Testis (tissue), 3 donors: ENCODE data around the gene HTT. TPM values are rescaled to one million over a fixed set of nuclear protein-coding genes. Genes with fewer than 3 reads are reported as not detected.

Experiments used
- DNase-seq: peaks from one replicate; pipeline ENCODE4 v3.0.0-alpha.2; 2019
- H3K27ac ChIP-seq, 2 donors: fragments of 200-600 bp; sonication (generic); one replicate each; pipeline ENCODE4 v1.5.1; 2019
- H3K27me3 ChIP-seq: fragments of 200-600 bp; sonication (generic); one replicate; pipeline ENCODE4 v1.5.1; 2019
- H3K36me3 ChIP-seq: fragments of 200-600 bp; sonication (generic); one replicate; pipeline ENCODE4 v1.5.1; 2017; ENCODE audit warnings: low read depth; ENCODE audit errors: missing control alignments
- H3K4me1 ChIP-seq: fragments of 200-600 bp; sonication (generic); one replicate; pipeline ENCODE4 v1.5.1; 2019
- H3K4me3 ChIP-seq, 2 donors: fragments of 200-600 bp; sonication (generic); one replicate each; pipeline ENCODE4 v1.5.1; 2017 to 2019
- H3K9me3 ChIP-seq: fragments of 200-600 bp; sonication (generic); one replicate; pipeline ENCODE4 v1.5.1; 2017
- POLR2A ChIP-seq: fragments of 450-650 bp; IDR thresholded peaks from one replicate; pipeline ENCODE4 v1.6.1; 2017; ENCODE audit warnings: antibody characterized with exemption, mild to moderate bottlenecking, moderate library complexity
- WGBS, 2 donors: methylation state at CpG; one replicate each; pipeline ENCODE4 v1.1.5; 2018; 5-methylcytosine and 5-hydroxymethylcytosine counted together
- intact Hi-C: fragments of 100-400 bp; cut with DNase I; formaldehyde crosslinking; loops from one replicate; pipeline ENCODE4 v1.15.1; 2023; ENCODE audit warnings: low total_unique reads
- polyA plus RNA-seq: library from polyadenylated mRNA; stranded (reverse); fragments of 350-450 nt; fragmentation: Illumina TruSeq; extraction: RNeasy Lipid Tissue Mini Kit (QIAGEN cat#74804); gene quantifications from one replicate; pipeline ENCODE4 v1.2.3, GENCODE V29; 2014; ENCODE audit warnings: low read depth, low replicate concordance; ENCODE audit not compliant: insufficient read depth
- total RNA-seq, 2 donors: library from RNA; depleted of rRNA; stranded (reverse); fragments of >200 nt; gene quantifications; one replicate each; pipeline ENCODE4 v1.2.3, GENCODE V29; 2016
- TF ChIP-seq, protein P1 (sequence below), 3 experiments: fragments of 450-650 bp in 2 of 3; fragments of 200-600 bp in 1 of 3; sonication (generic) in 1 of 3; IDR thresholded peaks; one replicate each; pipeline ENCODE4 v1.5.1; 2016 to 2019; ENCODE audit warnings: antibody characterized with exemption in 3 of 3, mild to moderate bottlenecking in 2 of 3, moderate library complexity in 1 of 3

Gene HTT
- total and polyA plus RNA-seq, 3 donors from 2014 or later: 45.2 to 168 (median 146) TPM

DNA sequence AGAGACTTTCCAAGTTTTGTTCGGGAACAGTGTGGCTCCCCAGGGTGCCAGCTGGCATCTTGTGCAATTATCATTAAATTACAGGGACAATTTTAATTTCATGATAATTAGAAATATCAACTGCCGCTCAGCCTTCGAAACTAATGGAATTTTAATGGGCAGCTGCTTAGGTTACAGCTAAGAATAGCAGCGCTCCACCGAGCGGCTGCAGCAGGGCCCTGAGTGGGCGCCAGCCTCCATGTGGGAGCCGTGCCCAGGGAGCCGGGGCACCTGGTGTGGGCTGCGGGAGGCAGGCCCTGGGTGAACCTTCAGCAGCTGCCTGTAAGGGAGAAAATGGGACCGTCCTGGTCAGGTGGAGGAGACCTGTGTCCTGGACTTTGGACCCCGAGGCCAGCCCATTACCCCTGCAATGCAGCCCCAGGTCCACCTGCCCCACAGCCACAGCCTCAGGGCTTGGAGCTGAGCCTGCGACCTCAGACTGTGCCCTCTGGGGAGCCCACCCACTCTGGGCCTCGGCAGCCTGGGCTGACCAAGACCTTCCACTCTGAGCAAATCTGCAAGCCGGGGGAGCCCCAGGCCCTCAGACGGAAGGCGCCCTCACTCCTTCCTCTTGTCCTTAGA, 195.6 kb downstream of the HTT start:
- Histone ChIP-seq H3K27ac (no peak overlapping the region), H3K27me3 (no peaks in the 10 kb centered on the region), H3K4me1 (no peaks in the 10 kb centered on the region), H3K9me3 (no peaks in the 10 kb centered on the region), H3K36me3 (no peaks in the 10 kb centered on the region), H3K4me3 (no peak overlapping the region)
- TF ChIP-seq, protein P1, sequence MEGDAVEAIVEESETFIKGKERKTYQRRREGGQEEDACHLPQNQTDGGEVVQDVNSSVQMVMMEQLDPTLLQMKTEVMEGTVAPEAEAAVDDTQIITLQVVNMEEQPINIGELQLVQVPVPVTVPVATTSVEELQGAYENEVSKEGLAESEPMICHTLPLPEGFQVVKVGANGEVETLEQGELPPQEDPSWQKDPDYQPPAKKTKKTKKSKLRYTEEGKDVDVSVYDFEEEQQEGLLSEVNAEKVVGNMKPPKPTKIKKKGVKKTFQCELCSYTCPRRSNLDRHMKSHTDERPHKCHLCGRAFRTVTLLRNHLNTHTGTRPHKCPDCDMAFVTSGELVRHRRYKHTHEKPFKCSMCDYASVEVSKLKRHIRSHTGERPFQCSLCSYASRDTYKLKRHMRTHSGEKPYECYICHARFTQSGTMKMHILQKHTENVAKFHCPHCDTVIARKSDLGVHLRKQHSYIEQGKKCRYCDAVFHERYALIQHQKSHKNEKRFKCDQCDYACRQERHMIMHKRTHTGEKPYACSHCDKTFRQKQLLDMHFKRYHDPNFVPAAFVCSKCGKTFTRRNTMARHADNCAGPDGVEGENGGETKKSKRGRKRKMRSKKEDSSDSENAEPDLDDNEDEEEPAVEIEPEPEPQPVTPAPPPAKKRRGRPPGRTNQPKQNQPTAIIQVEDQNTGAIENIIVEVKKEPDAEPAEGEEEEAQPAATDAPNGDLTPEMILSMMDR (IDR thresholded peaks at IDR 0.05): no peak
- intact Hi-C loops: no loop called here
- WGBS, 2 donors: 71% methylated on average over 16 to 17 of the region's 17 CpGs
- no peak for DNase-seq

- Histone ChIP-seq H3K9me3 (no peaks in the 10 kb centered on the region), H3K4me1 (no peaks in the 10 kb centered on the region), H3K4me3 (no peak overlapping the region), H3K27me3 (no peaks in the 10 kb centered on the region), H3K36me3 (no peaks in the 10 kb centered on the region), H3K27ac (no peak overlapping the region)
- 89% methylated on average over 14 of the region's 14 CpGs for WGBS, 2 donors
- intact Hi-C loops: no loop called here
- no peak for DNase-seq
- no peak for TF ChIP-seq POLR2A
- TF ChIP-seq, protein P1 (IDR thresholded peaks at IDR 0.05): no peak
Observed at GRCh38 chr4:3271131-3271530, 196.7 kb downstream of the HTT start.

- TF ChIP-seq, protein P1 (IDR thresholded peaks at IDR 0.05): no peak
- no peak for TF ChIP-seq POLR2A
- no peaks in the 10 kb centered on the region for H3K36me3 ChIP-seq
- no peaks in the 10 kb centered on the region for H3K27me3 ChIP-seq
- H3K4me3 ChIP-seq: no peak overlapping the region
- no peaks in the 10 kb centered on the region for H3K4me1 ChIP-seq
- no peak for DNase-seq
- H3K9me3 ChIP-seq: no peaks in the 10 kb centered on the region
- 84 to 93% methylated on average over 9 of the region's 9 CpGs for WGBS, 2 donors
- no peak overlapping the region for H3K27ac ChIP-seq
- intact Hi-C loops: no loop called here
Observed at GRCh38 chr4:3276986-3277385, 202.5 kb downstream of the HTT start.

- H3K9me3 ChIP-seq: no peaks in the 10 kb centered on the region
- H3K4me1 ChIP-seq: no peaks in the 10 kb centered on the region
- no peak overlapping the region for H3K4me3 ChIP-seq
- H3K27ac ChIP-seq: no peak overlapping the region
- intact Hi-C loops: no loop called here
- H3K36me3 ChIP-seq: no peaks in the 10 kb centered on the region
- WGBS, 2 donors: 80 to 92% methylated on average over 3 of the region's 3 CpGs
- DNase-seq: no peak
- H3K27me3 ChIP-seq: no peaks in the 10 kb centered on the region
- TF ChIP-seq, protein P1 (IDR thresholded peaks at IDR 0.05): no peak
- TF ChIP-seq POLR2A: no peak
Observed at GRCh38 chr4:3280466-3280865, 206.0 kb downstream of the HTT start.

DNA sequence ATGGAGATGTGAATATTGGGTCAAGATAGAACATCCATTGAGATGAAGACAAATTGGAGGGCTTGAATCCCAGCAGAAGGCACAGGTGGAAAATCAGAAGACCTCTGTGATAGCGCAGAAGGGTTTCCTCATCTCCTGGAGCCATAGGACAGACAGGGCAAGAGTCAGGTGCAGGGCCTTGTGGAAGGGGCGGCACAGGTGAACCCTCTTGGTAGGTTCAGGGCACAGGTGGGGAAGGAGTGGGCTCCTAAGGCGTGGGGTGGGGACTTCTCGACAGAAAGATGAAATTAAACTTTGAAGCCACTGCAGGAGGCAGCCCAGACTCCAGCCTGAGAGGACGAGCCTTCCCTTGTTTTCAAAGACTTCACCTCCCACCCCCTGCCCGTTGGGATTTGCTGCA, 209.0 kb downstream of the HTT start:
- H3K27ac ChIP-seq: no peak overlapping the region
- H3K4me1 ChIP-seq: no peaks in the 10 kb centered on the region
- H3K9me3 ChIP-seq: no peaks in the 10 kb centered on the region
- H3K4me3 ChIP-seq: no peak overlapping the region
- no peaks in the 10 kb centered on the region for H3K36me3 ChIP-seq
- WGBS, 2 donors: 75 to 85% methylated on average over 5 to 6 of the region's 6 CpGs
- TF ChIP-seq, protein P1 (IDR thresholded peaks at IDR 0.05): no peak
- no peak for TF ChIP-seq POLR2A
- no peak for DNase-seq
- no peaks in the 10 kb centered on the region for H3K27me3 ChIP-seq
- intact Hi-C loops: no loop called here
